GM21529 (cell line): ENCODE data around the gene TNFAIP8.
A peak's percentile ranks its signal among the peaks of the same experiment; 100 is the strongest.
"Not testable (repeated sequence)": the region's sequence is repeated elsewhere in the genome, so short reads cannot be mapped to it uniquely, and the experiment has no call there.

Experiments
- ATAC-seq: cut with Tn5 transposase; IDR thresholded peaks from one replicate; pipeline ENCODE4 v1.9.1; 2021; ENCODE audit not compliant: unreplicated experiment

The TNFAIP8 gene

DNA sequence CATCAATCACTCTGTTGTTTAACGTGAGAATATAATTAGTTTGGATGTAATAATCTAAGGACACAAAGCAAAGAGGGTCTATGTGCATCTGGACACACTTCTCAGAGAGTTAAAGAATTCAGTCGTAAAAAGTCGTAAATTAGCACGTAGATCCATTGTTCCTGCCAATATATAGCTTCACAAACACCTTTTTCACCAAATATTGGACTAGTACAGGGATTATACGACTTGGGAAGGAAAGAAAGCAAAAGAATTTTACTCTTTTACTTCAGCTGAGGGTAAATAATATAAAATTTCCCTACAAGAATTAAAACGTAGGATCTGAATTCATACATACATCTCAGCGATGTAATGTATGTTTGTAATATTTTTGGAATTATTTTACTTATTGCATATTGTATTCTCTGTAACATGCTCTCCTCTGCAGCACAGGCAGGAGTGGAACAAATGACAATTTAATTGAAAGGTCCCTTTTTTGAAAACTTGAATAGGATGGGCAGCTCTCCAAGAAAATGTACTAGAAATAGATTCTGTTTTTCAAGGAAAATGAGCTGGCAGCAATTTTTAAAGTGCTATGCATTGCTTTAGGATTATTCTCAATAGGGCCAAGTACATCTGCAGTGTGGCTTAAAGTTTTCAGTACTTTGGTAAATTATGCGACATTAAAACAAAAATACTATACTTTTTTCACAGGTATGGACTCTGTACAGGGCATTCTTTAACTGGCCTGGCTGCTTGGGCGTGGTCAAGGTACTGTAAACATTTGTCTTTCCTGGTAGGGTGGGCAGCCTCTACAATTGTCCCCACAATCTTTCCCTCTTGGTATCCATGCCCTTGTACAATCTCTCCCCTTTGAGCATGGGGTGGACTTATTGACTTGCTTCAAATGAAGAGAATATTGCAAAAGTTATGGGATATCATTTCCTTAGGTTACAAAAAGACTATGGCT lies 56.7 kb downstream of the TNFAIP8 start:
- ATAC-seq, result no peak

DNA sequence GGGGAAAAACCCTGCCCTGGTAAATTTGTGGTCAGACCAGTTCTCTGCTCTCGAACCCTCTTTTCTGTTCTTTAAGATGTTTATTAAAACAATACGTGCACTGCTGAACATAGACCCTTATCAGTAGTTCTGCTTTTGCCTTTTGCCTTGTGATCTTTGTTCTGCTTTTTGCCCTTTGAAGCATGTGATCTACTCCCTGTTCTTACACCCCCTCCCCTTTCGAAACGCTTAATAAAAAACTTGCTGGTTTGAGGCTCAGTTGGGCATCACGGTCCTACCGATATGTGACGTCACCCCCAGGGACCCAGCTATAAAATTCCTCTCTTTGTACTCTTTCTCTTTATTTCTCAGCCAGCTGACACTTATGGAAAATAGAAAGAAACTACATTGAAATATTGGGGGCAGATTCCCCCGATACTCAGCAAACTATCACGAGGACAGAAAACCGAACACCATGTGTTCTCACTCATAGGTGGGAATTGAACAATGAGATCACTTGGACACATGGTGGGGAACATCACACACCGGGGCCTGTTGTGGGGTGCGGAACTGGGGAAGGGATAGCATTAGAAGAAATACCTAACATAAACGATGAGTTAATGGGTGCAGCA lies 58.4 kb downstream of the TNFAIP8 start:
- ATAC-seq, result not testable (repeated sequence)

DNA sequence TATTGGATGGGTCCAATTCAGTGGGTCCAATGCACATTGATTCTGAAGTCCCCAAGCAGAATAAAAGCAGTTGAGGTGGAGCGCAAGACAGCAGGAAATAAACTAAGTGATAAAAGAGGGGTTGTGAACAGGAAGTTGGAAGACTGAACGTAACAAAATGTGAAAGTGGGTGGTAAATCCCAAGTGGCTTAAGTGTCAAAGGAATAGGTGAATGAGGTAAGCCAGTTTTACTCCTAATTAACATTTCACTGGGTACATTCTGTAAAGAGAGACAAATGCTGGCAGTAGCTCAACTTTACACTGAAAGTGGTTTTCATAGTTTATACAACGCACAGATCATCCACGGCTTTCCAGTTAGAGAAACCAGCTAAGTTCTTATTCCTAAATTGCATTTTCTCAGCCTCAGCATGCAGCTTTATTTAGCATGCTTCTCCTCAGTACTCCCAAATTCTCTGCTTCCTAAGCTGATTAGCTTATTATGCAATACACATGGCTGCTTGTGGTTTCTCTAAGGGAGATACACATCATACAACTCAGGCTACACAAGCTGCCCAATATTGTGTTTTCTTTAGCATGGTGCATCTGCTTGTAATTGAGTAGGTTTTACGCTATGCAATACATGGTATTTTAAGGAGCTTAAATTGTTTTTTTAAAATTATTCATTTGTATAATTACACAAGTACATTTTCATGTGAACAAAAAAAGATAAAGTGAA lies 62.2 kb downstream of the TNFAIP8 start:
- ATAC-seq, result no peak

DNA sequence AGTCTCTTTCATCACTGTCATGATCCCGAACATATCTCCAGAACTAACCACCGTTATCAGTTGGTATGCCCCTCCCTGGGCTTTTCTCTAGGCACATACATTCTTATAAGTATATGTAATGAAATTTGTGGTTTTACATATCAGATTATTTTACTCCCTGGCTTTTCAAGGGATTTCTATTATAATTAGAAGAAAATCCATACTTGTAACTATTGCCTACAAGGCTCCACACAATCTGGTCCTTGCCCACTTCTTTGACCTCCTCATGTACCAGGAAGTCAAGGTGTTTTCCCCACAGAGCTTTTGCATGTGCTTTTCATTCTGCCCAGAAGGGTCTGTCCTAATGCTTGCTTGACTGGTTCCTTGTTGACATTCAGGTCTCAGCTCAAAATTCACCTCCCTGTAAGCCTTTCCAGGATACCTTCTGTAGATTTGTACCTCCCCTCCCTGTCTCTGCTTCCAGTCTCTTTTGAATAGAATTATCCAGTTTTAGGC lies 62.8 kb downstream of the TNFAIP8 start:
- ATAC-seq, result peak; percentile 77

DNA sequence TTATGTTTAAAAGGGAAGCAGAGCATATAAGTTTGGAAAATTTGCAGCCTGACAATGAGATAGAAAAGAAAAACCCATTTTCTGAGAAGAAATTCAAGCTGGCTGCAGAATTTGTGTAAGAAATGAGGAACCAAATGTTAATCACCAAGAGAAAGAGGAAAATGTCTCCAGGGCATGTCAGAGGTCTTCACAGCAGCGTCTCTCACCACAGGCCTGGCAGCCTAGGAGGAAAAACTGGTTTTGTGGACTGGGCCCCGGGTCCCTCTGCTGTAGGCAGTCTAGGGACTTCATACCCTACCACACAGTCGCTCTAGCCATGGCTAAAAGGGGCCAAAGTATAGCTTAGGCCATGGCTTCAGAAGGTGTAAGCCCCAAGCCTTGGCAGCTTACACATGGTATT lies 64.3 kb downstream of the TNFAIP8 start:
- ATAC-seq, result no peak

DNA sequence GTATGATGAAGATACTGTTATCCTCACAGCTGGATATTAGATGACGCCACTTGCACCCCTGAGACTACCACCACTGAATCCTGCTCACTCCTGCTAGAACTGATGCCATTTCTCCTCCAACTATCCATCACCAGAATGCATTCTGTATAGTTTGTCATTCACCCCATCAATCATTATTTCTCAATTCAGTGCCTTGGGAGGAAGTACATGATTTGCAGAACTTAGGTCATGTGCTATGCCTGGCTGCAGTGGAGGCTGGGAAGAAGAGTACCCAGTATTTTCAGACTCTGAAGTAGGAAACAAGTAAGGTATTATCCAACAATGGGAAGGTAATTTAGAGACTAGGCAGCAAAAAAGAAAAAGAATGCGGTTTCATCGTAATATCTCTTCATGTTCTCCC lies 70.2 kb downstream of the TNFAIP8 start:
- no peak for ATAC-seq

DNA sequence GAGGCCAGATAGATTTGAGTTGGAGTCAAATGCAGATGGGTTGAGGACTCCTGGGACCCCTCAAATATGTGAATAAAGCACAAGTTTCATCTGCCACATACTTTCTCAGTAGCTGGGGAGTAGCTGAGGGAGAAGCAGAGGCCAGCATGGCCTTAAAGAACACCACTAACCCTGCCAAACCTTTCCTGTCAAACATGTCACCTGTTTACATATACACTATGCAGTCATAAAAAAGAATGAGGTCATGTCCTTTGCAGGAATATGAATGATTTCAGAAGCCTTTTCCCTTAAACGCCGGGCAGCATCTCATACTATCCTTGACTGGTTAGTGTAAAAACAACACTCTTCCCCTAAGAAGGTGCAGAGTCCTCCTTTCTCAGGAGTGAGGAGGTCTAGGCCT lies 71.2 kb downstream of the TNFAIP8 start:
- no peak for ATAC-seq

DNA sequence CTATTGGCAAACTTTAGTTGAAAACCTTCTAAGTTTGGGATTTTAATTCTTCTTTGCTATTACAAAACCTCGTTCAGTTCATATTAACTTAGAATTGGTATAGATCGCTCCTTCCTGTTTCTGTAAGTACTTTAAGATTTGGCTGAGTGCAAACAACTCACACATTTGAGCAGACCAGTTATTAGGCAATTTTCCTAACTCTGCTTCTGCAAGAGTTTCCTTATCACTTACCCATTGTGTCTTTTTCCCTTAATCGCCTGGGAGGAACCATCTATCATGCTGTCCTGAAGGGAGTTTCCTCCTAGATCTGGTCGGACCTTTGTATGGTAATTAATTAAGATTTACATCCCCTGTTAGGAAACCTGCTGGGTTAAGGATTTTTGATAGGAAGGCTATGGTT lies 71.8 kb downstream of the TNFAIP8 start:
- not testable (repeated sequence) for ATAC-seq

DNA sequence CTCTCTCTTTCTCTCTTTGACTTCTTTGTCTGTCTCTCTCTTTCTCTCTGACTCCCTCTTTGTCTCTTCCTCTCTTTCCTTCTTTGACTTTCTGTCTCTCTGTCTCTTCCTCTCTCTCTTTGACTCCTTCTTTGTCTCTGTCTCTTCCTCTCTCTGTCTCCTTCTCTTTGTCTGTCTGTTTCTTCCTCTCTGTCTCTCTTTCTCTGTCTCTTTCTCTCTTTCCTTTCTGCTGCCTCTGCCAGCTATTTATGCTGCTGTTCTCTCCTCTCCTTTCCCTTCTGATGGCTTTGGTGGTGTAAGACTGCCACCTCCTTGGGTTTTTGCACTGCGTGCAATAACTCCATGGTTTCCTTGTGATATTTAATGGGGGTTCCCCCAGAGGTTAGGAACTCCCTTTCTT lies 72.3 kb downstream of the TNFAIP8 start:
- ATAC-seq, result not testable (repeated sequence)

DNA sequence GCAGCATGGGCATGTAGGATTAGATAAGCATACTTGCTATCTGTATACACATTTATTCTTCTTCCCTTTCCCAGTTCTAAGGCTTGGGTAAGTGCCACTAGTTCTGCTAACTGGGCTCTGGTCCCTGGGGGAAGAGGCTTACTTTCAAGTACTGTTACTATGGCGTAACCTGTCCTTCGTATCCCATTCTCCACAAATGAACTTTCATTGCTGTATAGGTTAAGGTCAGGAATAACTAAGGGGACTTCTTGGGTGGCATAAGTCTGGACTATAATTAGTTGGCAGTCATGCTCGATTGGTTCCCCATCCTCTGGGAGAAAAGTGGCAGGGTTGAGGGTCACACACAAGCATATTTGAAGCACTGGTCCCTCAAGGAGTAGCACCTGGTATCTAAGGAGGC lies 72.8 kb downstream of the TNFAIP8 start:
- not testable (repeated sequence) for ATAC-seq

DNA sequence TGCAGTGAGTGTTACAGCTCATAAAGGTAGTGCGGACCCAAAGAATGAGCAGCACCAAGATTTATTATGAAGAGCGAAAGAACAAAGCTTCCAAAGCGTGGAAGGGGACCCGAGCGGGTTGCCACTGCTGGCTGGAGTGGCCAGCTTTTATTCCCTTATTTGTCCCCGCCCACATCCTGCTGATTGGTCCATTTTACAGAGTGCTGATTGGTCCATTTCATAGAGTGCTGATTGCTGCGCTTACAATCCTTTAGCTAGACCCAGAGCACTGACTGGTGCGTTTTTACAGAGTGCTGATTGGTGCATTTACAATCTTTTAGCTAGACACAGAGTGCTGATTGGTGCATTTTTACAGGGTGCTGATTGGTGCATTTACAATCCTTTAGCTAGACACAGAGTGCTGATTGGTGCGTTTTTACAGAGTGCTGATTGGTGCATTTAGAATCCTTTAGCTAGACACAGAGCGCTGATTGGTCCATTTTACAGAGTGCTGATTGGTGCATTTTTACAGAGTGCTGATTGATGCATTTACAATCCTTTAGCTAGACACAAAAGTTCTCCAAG lies 76.9 kb downstream of the TNFAIP8 start:
- ATAC-seq, result not testable (repeated sequence)

DNA sequence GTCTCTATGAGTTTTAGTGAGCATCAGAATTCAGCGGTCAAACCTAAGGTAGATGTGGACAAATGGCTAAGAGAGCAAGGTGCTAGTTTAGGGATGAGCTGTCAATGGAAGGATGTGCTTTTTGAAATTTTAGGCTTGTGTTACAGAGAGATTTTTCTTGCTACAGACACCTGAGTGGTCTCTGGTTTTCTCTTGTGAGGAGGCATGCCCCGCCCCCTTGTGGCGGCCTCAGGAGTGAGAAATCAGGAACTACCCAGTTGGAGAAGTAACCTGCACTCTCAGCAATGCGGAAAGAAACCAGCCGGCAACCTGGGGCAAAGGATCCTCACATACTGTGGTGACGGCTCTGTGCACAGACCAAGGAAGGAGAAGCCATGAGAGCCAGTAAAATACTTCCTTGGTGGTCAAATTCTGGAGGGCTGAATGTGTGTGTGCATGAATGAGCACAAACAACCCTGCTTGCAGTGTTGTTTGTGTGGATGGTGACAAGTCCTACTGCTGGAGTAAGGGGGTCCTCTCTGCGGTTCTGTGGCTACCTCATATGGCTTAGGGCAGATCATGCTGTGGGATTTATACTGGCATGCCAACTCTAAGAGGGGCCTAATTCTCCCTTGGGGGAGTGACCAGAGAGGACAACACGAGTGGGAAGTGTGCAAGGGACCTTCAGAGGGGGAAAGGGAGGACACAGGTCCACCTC lies 79.8 kb downstream of the TNFAIP8 start:
- peak; percentile 98 for ATAC-seq

DNA sequence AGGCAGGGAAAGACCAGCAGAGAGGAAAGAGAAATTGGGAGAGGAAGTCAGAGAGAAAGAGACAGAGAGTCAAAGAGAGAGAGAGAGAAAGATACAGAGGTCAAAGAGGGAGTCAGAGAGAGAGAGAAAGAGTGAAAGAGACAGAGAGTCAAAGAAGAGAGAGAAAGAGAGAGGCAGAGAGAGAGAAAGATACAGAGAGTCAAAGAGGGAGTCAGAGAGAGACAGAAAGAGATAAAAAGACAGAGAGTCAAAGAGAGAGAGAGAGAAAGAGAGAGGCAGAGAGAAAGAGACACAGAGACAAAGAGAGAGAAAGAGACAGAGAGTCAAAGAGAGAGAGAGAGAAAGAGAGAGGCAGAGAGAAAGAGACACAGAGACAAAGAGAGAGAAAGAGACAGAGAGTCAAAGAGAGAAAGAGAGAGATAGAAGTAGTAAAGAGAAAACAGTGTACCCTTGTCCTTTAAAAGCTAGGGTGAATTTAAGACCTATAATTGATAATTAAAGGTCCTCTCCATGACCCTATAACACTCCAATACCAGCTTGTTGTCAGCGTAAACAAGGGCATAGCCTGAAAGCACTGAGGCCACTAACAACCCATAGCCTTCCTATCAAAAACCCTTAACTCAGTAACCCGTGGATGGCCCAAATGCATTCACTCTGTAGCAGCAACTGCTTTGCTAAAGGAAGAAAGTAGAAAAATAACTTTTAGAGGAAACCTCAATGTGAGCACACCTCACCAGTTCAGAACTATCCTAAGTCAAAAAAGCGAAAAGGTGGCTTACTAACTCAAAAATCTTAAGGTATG lies 82.2 kb downstream of the TNFAIP8 start:
- not testable (repeated sequence) for ATAC-seq

DNA sequence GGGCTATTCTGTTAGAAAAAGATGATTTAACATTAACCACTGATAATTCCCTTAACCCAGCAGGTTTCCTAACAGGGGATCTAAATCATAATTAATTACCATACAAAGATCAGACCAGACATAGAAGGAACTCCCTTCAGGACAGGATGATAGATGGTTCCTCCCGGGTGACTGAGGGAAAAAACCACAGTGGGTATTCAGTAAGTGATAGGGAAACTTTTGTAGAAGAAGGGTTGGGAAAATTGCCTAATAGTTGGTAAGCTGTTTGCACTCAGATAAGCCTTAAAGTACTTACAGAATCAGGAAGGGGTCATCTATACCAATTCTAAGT lies 82.7 kb downstream of the TNFAIP8 start:
- ATAC-seq, result not testable (repeated sequence)

DNA sequence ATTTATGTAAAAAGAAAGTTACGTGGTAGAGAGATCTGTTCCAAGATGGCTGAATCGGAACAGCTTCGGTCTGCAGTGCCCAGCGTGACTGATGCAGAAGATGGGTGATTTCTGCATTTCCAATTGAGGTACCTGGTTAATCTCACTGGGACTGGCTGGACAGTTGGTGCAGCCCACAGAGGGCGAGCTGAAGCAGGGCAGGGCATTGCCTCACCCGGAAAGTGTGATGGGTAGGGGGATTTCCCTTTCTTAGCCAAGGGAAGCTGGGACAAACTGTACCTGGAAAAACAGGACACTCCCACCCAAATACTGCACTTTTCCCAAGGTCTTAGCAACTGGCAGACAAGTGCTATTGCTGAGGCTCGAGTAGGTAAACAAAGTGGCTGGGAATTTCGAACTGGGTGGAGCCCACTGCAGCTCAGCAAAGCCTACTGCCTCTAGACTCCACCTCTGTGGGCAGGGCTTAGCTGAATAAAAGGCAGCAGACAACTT lies 83.4 kb downstream of the TNFAIP8 start:
- ATAC-seq, result no peak

DNA sequence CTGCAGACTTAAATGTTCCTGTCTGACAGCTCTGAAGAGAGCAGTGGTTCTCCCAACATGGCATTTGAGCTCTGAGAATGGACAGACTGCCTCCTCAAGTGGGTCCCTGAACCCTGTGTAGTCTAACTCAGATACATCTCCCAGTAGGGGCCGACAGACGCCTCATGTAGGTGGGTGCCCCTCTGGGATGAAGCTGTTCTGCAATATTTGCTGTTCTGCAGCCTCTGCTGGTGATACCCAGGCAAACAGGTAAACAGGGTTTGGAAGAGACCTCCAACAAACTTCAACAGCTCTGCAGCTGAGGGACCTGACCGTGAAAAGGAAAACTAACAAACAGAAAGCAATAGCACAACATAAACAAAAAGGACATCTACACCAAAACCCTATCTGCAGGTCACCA lies 83.8 kb downstream of the TNFAIP8 start:
- not testable (repeated sequence) for ATAC-seq

DNA sequence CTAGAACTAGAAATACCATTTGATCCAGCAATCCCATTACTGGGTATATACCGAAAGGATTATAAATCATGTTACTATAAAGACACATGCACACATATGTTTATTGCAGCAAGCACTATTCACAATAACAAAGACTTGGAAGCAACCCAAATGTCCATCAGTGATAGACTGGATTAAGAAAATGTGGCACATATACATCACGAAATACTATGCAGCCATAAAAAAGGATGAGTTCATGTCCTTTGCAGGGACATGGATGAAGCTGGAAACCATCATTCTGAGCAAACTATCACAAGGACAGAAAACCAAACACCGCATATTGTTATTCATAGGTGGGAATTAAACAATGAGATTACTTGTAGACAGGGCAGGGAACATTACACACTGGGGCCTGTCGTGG lies 88.8 kb downstream of the TNFAIP8 start:
- not testable (repeated sequence) for ATAC-seq

DNA sequence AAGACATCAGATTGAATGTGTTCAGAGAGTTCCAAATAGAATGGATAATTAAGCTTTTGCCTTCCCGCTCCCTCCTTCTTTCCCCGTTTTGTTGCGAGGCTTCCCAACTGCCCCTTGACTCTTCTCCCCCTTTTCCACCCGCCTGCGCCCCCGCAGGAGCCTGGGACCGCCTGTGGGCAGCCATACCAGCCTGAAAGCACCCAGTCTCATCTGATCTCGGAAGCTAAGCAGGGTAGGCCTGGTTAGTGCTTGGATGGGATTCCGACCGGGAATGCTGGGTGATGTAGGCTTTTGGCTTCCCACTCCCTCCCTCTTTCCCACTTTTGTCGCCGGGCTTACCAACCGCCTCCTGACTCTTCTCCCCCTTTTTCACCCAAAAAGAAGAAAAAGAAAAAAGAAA lies 89.7 kb downstream of the TNFAIP8 start:
- no peak for ATAC-seq
